ENCODE results near the gene PNLIPRP1.

DNA sequence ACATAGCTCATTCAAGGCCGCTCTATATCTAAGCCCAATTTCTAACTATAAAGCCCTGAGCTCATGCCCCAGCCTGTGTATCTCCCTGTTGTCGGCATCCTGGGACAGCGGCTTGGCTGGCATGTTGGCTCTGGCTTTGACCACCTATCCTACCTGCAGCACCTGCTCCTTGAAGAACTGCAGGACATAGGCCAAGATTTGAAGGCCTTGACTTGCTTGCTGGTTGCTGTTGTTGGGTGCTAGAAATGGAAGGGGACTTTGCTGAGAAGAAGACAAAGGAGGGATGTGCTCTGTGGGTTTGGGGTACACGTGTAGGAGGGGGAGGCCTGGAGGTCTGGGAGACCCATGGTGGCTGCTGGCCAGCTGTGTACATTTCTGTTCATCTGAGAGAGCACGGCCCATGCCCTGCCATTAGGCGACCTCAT is 41.1 kb downstream of the PNLIPRP1 start:
- TF ChIP-seq EZH2 (IDR thresholded peaks at IDR 0.05) (no peak), CBX3 (IDR thresholded peaks at IDR 0.05; ENCODE audit: low read depth) (no peak), JUND (IDR thresholded peaks at IDR 0.05) (no peak), SP1 (IDR thresholded peaks at IDR 0.05; ENCODE audit: low read depth) (no peak), ELF1 (IDR thresholded peaks at IDR 0.05; ENCODE audit: borderline replicate concordance, low read depth) (no peak), ZNF274 (IDR thresholded peaks at IDR 0.05; ENCODE audit: low read depth, low read length) (no peak), POLR2AphosphoS5 (IDR thresholded peaks at IDR 0.05; ENCODE audit: low read depth, low read length) (no peak), ZFX (IDR thresholded peaks at IDR 0.05) (no peak)
- TF ChIP-seq, protein P1, sequence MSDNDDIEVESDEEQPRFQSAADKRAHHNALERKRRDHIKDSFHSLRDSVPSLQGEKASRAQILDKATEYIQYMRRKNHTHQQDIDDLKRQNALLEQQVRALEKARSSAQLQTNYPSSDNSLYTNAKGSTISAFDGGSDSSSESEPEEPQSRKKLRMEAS (IDR thresholded peaks at IDR 0.05): no peak
- TF ChIP-seq, protein P2, sequence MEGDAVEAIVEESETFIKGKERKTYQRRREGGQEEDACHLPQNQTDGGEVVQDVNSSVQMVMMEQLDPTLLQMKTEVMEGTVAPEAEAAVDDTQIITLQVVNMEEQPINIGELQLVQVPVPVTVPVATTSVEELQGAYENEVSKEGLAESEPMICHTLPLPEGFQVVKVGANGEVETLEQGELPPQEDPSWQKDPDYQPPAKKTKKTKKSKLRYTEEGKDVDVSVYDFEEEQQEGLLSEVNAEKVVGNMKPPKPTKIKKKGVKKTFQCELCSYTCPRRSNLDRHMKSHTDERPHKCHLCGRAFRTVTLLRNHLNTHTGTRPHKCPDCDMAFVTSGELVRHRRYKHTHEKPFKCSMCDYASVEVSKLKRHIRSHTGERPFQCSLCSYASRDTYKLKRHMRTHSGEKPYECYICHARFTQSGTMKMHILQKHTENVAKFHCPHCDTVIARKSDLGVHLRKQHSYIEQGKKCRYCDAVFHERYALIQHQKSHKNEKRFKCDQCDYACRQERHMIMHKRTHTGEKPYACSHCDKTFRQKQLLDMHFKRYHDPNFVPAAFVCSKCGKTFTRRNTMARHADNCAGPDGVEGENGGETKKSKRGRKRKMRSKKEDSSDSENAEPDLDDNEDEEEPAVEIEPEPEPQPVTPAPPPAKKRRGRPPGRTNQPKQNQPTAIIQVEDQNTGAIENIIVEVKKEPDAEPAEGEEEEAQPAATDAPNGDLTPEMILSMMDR (IDR thresholded peaks at IDR 0.05 in 2 of 3, conservative IDR thresholded peaks at IDR 0.05 in 1 of 3; ENCODE audit: borderline replicate concordance in 1 of 3, insufficient read depth in 1 of 3, low read depth in 2 of 3, low read length in 2 of 3): no peak
